ENCODE results near the gene PRPS2.

The PRPS2 gene

GRCh38 chrX:12817528-12817927 is 26.3 kb downstream of the PRPS2 start:
- no peak for DNase-seq

- no peak for DNase-seq
These were observed 28.0 kb downstream of the PRPS2 start for GRCh38 chrX:12819222-12819621.

GRCh38 chrX:12820737-12821136 is 29.5 kb downstream of the PRPS2 start:
- no peak for DNase-seq

GRCh38 chrX:12824944-12825343 is 33.7 kb downstream of the PRPS2 start:
- no peak for DNase-seq

GRCh38 chrX:12825801-12826200 is 34.6 kb downstream of the PRPS2 start:
- no peak for DNase-seq

- DNase-seq = no peak
These were observed 52.0 kb downstream of the PRPS2 start for GRCh38 chrX:12843061-12843667.

- no peak for DNase-seq
These were observed 52.6 kb downstream of the PRPS2 start for GRCh38 chrX:12843668-12844279.

GRCh38 chrX:12844319-12844718 is 53.1 kb downstream of the PRPS2 start:
- DNase-seq = no peak

- DNase-seq = no peak
These were observed 74.1 kb downstream of the PRPS2 start for GRCh38 chrX:12865359-12865758.

GRCh38 chrX:12866451-12867377 is 75.5 kb downstream of the PRPS2 start, which contains the start of gene TLR7:
Gene TLR7, plus strand, starts transcription at chrX:12867072. Its CDS starts 507 bp downstream, at chrX:12867579.
- no peak for DNase-seq

- no peak for DNase-seq
These were observed 76.5 kb downstream of the PRPS2 start for GRCh38 chrX:12867685-12868084.

GRCh38 chrX:12868747-12869146 is 77.5 kb downstream of the PRPS2 start:
- DNase-seq = no peak

GRCh38 chrX:12871257-12871656 is 80.0 kb downstream of the PRPS2 start:
- no peak for DNase-seq

- DNase-seq = no peak
These were observed 81.5 kb downstream of the PRPS2 start for GRCh38 chrX:12872741-12873140.
